Measurements from ENCODE around the gene EIF4G3. TPM values are rescaled to one million over a fixed set of nuclear protein-coding genes. Genes with fewer than 3 reads are reported as not detected.

The EIF4G3 gene
- total RNA-seq, 1 experiment from 2014 or later: 55.4 TPM

GRCh38 chr1:20819818-20820217 is 356.9 kb downstream of the EIF4G3 start:
- Histone ChIP-seq H3K4me3 (ENCODE audit: low read depth, low read length) (no peak overlapping the region), H3K36me3 (ENCODE audit: control insufficient read depth, insufficient read depth, low read length) (no peaks in the 10 kb centered on the region; the same call in none of the 2 replicates), H3K4me1 (no peaks in the 10 kb centered on the region), H3K9me3 (no peaks in the 10 kb centered on the region), H3K27me3 (replicated peaks; ENCODE audit: control insufficient read depth, insufficient read depth, low read length) (no peaks in the 10 kb centered on the region)
- CTCF ChIA-PET: no interaction called here
- Mint-ChIP-seq H3K9me3 (ENCODE audit: unreplicated experiment) (no peaks in the 10 kb centered on the region), H3K27me3 (ENCODE audit: insufficient read depth, unreplicated experiment) (no peaks in the 10 kb centered on the region), H3K27ac (ENCODE audit: unreplicated experiment) (no peak overlapping the region), H3K36me3 (ENCODE audit: insufficient read depth, unreplicated experiment) (peaks cover 21% of the 10 kb centered on the region), H3K4me3 (ENCODE audit: unreplicated experiment) (no peak overlapping the region), H3K4me1 (ENCODE audit: low read depth, unreplicated experiment) (no peaks in the 10 kb centered on the region)
- TF ChIP-seq CTCF (IDR thresholded peaks at IDR 0.05; ENCODE audit: insufficient read depth in 1 of 2, low read depth in 1 of 2, low read length in 1 of 2, severe bottlenecking in 1 of 2, unreplicated experiment in 1 of 2): no peak
- DNase-seq: no peak
- BruUV-seq (replicated peaks): no TSS peak
- POLR2A ChIA-PET: no interaction called here
- intact Hi-C loops (cut with micrococcal nuclease; ENCODE audit: unreplicated experiment): no loop called here

GRCh38 chr1:20814534-20814871 is 362.2 kb downstream of the EIF4G3 start:
- H3K27me3 Mint-ChIP-seq (ENCODE audit: insufficient read depth, unreplicated experiment): no peaks in the 10 kb centered on the region
- peaks cover 20% of the 10 kb centered on the region for H3K36me3 Mint-ChIP-seq (ENCODE audit: insufficient read depth, unreplicated experiment)
- no TSS peak for BruUV-seq (replicated peaks)
- POLR2A ChIA-PET: no interaction called here
- Histone ChIP-seq H3K36me3 (ENCODE audit: control insufficient read depth, insufficient read depth, low read length) (no peaks in the 10 kb centered on the region; the same call in none of the 2 replicates), H3K27me3 (replicated peaks; ENCODE audit: control insufficient read depth, insufficient read depth, low read length) (no peaks in the 10 kb centered on the region), H3K9me3 (no peaks in the 10 kb centered on the region), H3K4me3 (ENCODE audit: low read depth, low read length) (no peak overlapping the region), H3K4me1 (no peaks in the 10 kb centered on the region)
- no peak overlapping the region for H3K4me3 Mint-ChIP-seq (ENCODE audit: unreplicated experiment)
- DNase-seq: no peak
- no peak for TF ChIP-seq CTCF (IDR thresholded peaks at IDR 0.05; ENCODE audit: insufficient read depth in 1 of 2, low read depth in 1 of 2, low read length in 1 of 2, severe bottlenecking in 1 of 2, unreplicated experiment in 1 of 2)
- intact Hi-C loops (cut with micrococcal nuclease; ENCODE audit: unreplicated experiment): no loop called here
- H3K27ac Mint-ChIP-seq (ENCODE audit: unreplicated experiment): no peak overlapping the region
- H3K9me3 Mint-ChIP-seq (ENCODE audit: unreplicated experiment): no peaks in the 10 kb centered on the region
- H3K4me1 Mint-ChIP-seq (ENCODE audit: low read depth, unreplicated experiment): no peaks in the 10 kb centered on the region
- CTCF ChIA-PET: no interaction called here

GRCh38 chr1:20811916-20812315 is 364.8 kb downstream of the EIF4G3 start:
- intact Hi-C loops (cut with micrococcal nuclease; ENCODE audit: unreplicated experiment): no loop called here

More at GRCh38 chr1:20811916-20812315, 364.8 kb downstream of the EIF4G3 start:
- Mint-ChIP-seq H3K36me3 (ENCODE audit: insufficient read depth, unreplicated experiment) (peaks cover 19% of the 10 kb centered on the region), H3K27me3 (ENCODE audit: insufficient read depth, unreplicated experiment) (no peaks in the 10 kb centered on the region), H3K4me1 (ENCODE audit: low read depth, unreplicated experiment) (no peaks in the 10 kb centered on the region), H3K27ac (ENCODE audit: unreplicated experiment) (no peak overlapping the region), H3K9me3 (ENCODE audit: unreplicated experiment) (no peaks in the 10 kb centered on the region), H3K4me3 (ENCODE audit: unreplicated experiment) (no peak overlapping the region)
- no peak for DNase-seq
- H3K9me3 ChIP-seq: no peaks in the 10 kb centered on the region
- no peaks in the 10 kb centered on the region for H3K4me1 ChIP-seq
- no peaks in the 10 kb centered on the region for H3K36me3 ChIP-seq (ENCODE audit: control insufficient read depth, insufficient read depth, low read length)
- no TSS peak for BruUV-seq (replicated peaks)
- CTCF ChIA-PET: no interaction called here
- H3K27me3 ChIP-seq (replicated peaks; ENCODE audit: control insufficient read depth, insufficient read depth, low read length): no peaks in the 10 kb centered on the region
- no peak overlapping the region for H3K4me3 ChIP-seq (ENCODE audit: low read depth, low read length)
- no peak for TF ChIP-seq CTCF (IDR thresholded peaks at IDR 0.05; ENCODE audit: insufficient read depth in 1 of 2, low read depth in 1 of 2, low read length in 1 of 2, severe bottlenecking in 1 of 2, unreplicated experiment in 1 of 2)
- POLR2A ChIA-PET: no interaction called here
